ENCODE data around the gene DNAJC15.

DNA sequence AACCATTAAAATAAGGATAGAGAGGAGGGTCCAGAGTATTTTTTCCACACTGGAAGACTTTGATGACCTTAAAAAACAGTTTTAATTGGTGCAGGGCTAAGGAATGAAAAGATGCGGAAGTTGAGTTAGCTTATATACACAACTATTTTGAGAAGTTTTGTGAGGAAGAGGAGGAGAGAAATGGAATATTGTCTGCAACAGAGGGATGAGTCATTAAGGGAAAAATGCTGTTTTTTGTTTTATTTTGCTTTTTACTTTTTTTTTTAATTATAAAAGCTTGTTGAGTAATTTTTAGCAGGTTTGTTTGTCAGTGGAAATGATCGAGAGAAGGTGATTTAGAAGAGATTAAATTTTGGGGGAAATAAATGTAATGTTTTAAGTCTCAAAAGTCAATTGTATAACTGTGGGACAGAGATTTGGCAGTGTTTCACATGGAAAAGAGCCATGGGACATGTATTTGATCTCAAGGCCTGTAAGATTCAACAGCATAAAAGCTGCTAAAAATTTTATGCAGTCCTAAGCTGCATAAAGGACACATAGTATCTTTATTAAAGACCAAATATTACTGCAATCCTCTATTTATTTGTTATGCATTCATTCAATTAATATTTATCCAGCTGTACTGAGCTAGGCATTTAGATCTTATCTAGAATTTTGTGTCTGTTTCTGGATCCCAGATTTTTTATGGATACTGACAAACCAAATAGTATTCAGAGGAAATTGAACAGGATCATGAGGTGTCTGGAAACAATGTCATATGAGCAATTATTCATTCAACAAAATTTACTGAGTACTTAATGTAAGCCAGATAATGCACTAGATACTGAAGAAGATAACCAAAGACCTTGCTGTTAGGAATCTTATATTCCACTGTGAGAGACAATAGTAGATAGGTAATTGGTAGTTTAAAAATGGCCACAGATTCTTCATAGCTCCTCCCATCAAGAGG, 72.7 kb downstream of the DNAJC15 start:
- no peak for TF ChIP-seq CTCF (IDR thresholded peaks at IDR 0.05)
- no peak for TF ChIP-seq POLR2A (IDR thresholded peaks at IDR 0.05)
